HepG2 (cell line): Measurements from ENCODE around the gene ABCB6. TPM values are rescaled to one million over a fixed set of nuclear protein-coding genes. Genes with fewer than 3 reads are reported as not detected.

Experiments
- AKAP8 ChIP-seq: sonication (generic); formaldehyde crosslinking; IDR thresholded peaks from 2 replicates; pipeline ENCODE4 v1.5.1; 2020; ENCODE audit warnings: mild to moderate bottlenecking, missing genetic modification reagents
- CBX1 ChIP-seq: IDR thresholded peaks from one replicate; pipeline ENCODE4 v1.6.1; 2016; ENCODE audit warnings: antibody characterized with exemption, low read depth
- MTF2 ChIP-seq: sonication (generic); formaldehyde crosslinking; IDR thresholded peaks from 2 replicates; pipeline ENCODE4 v1.5.0; 2020; ENCODE audit warnings: missing genetic modification reagents, borderline replicate concordance
- NFE2 ChIP-seq: sonication (generic); formaldehyde crosslinking; IDR thresholded peaks from 2 replicates; pipeline ENCODE4 v1.4.0; 2020; ENCODE audit warnings: missing genetic modification reagents
- PAX8 ChIP-seq: sonication (generic); formaldehyde crosslinking; IDR thresholded peaks from 2 replicates; pipeline ENCODE4 v1.8.0; 2022; ENCODE audit warnings: mild to moderate bottlenecking, missing genetic modification reagents, borderline replicate concordance
- THYN1 ChIP-seq: sonication (generic); formaldehyde crosslinking; IDR thresholded peaks from 2 replicates; pipeline ENCODE4 v1.8.1; 2023; ENCODE audit warnings: low read depth, mild to moderate bottlenecking, moderate library complexity, missing genetic modification reagents, borderline replicate concordance
- ZBTB21 ChIP-seq: sonication (generic); formaldehyde crosslinking; IDR thresholded peaks from 2 replicates; pipeline ENCODE4 v1.4.0; 2020; ENCODE audit warnings: missing genetic modification reagents
- ZKSCAN5 ChIP-seq: sonication (generic); formaldehyde crosslinking; IDR thresholded peaks from 2 replicates; pipeline ENCODE4 v1.5.1; 2020; ENCODE audit warnings: mild to moderate bottlenecking, missing genetic modification reagents
- ZNF12 ChIP-seq: sonication (generic); formaldehyde crosslinking; IDR thresholded peaks from 2 replicates; pipeline ENCODE4 v1.5.0; 2020; ENCODE audit warnings: missing genetic modification reagents
- ZNF337 ChIP-seq: sonication (generic); formaldehyde crosslinking; IDR thresholded peaks from 2 replicates; pipeline ENCODE4 v1.5.1; 2020; ENCODE audit warnings: missing genetic modification reagents, low read depth, mild to moderate bottlenecking, borderline replicate concordance
- ZNF44 ChIP-seq: sonication (generic); formaldehyde crosslinking; IDR thresholded peaks from 2 replicates; pipeline ENCODE4 v1.5.1; 2020; ENCODE audit warnings: mild to moderate bottlenecking, missing genetic modification reagents
- polyA plus RNA-seq, 8 experiments: library from polyadenylated mRNA; depleted of rRNA in 3 of 8; stranded (reverse) in 7 of 8; unstranded in 1 of 8; fragments of >200 nt; fragmentation: Illumina TruSeq in 4 of 8; extraction: Trizol in 4 of 8; gene quantifications; 2 replicates each; pipeline versions ENCODE4 v1.2.1 to v1.2.3, GENCODE V29; 2011 to 2016; ENCODE audit warnings: low read depth in 4 of 8, missing spikeins in 1 of 8, mixed read lengths in 1 of 8; ENCODE audit not compliant: insufficient read depth in 1 of 8
- total RNA-seq, 5 experiments: library from RNA; depleted of rRNA; stranded (reverse); fragments of >200 nt; fragmentation: Illumina TruSeq; extraction: Trizol; gene quantifications; 2 replicates each; pipeline ENCODE4 v1.2.3, GENCODE V29; 2016; ENCODE audit warnings: low read depth in 1 of 5
- TF ChIP-seq, protein P1 (sequence below): sonication (generic); formaldehyde crosslinking; IDR thresholded peaks from 2 replicates; pipeline ENCODE4 v1.5.1; 2020; ENCODE audit warnings: missing genetic modification reagents, mild to moderate bottlenecking, borderline replicate concordance
- TF ChIP-seq, protein P2 (sequence below): sonication (generic); formaldehyde crosslinking; IDR thresholded peaks from one replicate; pipeline ENCODE4 v1.5.1; 2020; ENCODE audit warnings: mild to moderate bottlenecking, missing genetic modification reagents; ENCODE audit errors: not compliant biosample characterization
- TF ChIP-seq, protein P3 (sequence below): IDR thresholded peaks from 2 replicates; pipeline ENCODE4 v1.6.1; 2012; ENCODE audit warnings: low read depth, low read length, improper control_type of control experiment

Gene ABCB6
- total and polyA plus RNA-seq, 2 of the 13 experiments (the other 11 are each of a cell fraction or from before 2014, with no cell fraction given), result 91.1 to 137 TPM

DNA sequence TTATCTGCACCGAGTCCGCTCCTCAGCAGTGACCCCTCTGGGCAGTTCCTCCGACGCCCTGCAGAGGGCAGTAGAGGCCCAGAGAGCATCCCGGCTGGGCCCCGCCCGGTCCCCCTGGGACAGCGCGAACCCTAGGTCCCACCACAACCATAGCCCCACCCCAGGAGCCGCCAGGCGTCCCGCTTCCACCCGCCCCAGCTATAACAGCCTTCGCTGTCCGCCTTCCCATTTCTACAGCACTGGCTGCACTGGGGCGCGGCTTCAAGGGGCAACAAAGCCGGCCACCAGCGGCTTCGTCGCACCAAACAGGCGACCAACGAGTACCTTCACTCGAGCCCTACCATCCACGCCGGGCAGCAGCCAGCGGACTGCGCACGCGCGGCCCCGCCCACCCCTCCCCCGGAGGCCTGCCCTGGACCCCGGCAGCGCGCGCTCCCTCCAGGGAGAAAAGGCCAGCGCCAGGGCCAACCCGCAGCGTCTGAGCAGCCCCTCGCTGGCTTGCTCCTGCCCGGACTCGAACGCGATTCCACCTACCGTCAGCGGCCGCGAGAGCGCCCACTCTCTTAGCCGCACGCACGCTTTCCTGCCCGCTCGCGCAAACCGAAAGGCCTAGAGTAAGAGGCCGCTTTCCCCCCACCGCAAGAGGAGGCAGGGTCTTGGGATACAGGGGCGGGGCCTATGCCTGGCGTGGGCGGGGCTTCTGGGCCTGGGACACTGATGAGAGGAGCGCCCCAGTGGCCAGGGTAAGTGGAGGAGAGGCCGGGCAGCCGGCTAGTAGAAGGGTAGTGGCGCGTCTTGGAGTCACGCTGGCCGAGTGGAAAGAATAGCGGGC, 58.4 kb downstream of the ABCB6 start, which contains the start of gene NHEJ1 (continued):
- TF ChIP-seq ZBTB21 (CRISPR knock-in tag) (peak; percentile 36; the same call in 1 of the 2 replicates), MTF2 (CRISPR knock-in tag) (no peak; the same call in 1 of the 2 replicates), THYN1 (CRISPR knock-in tag) (peak; percentile 97), CBX1 (peak; percentile 30), ZNF337 (peak; percentile 82), AKAP8 (CRISPR knock-in tag) (peak; percentile 68; the same call in 1 of the 2 replicates), ZKSCAN5 (0 out of 2 replicates have a peak, but pooled peaks have one; percentile 73), PAX8 (CRISPR knock-in tag) (no peak), ZNF12 (CRISPR knock-in tag) (no peak; the same call in 1 of the 2 replicates), NFE2 (CRISPR knock-in tag) (no peak), ZNF44 (peak; percentile 87)
- TF ChIP-seq, protein P1, sequence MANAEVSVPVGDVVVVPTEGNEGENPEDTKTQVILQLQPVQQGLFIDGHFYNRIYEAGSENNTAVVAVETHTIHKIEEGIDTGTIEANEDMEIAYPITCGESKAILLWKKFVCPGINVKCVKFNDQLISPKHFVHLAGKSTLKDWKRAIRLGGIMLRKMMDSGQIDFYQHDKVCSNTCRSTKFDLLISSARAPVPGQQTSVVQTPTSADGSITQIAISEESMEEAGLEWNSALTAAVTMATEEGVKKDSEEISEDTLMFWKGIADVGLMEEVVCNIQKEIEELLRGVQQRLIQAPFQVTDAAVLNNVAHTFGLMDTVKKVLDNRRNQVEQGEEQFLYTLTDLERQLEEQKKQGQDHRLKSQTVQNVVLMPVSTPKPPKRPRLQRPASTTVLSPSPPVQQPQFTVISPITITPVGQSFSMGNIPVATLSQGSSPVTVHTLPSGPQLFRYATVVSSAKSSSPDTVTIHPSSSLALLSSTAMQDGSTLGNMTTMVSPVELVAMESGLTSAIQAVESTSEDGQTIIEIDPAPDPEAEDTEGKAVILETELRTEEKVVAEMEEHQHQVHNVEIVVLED, result peak; percentile 67; the same call in 1 of the 2 replicates
- TF ChIP-seq, protein P2, sequence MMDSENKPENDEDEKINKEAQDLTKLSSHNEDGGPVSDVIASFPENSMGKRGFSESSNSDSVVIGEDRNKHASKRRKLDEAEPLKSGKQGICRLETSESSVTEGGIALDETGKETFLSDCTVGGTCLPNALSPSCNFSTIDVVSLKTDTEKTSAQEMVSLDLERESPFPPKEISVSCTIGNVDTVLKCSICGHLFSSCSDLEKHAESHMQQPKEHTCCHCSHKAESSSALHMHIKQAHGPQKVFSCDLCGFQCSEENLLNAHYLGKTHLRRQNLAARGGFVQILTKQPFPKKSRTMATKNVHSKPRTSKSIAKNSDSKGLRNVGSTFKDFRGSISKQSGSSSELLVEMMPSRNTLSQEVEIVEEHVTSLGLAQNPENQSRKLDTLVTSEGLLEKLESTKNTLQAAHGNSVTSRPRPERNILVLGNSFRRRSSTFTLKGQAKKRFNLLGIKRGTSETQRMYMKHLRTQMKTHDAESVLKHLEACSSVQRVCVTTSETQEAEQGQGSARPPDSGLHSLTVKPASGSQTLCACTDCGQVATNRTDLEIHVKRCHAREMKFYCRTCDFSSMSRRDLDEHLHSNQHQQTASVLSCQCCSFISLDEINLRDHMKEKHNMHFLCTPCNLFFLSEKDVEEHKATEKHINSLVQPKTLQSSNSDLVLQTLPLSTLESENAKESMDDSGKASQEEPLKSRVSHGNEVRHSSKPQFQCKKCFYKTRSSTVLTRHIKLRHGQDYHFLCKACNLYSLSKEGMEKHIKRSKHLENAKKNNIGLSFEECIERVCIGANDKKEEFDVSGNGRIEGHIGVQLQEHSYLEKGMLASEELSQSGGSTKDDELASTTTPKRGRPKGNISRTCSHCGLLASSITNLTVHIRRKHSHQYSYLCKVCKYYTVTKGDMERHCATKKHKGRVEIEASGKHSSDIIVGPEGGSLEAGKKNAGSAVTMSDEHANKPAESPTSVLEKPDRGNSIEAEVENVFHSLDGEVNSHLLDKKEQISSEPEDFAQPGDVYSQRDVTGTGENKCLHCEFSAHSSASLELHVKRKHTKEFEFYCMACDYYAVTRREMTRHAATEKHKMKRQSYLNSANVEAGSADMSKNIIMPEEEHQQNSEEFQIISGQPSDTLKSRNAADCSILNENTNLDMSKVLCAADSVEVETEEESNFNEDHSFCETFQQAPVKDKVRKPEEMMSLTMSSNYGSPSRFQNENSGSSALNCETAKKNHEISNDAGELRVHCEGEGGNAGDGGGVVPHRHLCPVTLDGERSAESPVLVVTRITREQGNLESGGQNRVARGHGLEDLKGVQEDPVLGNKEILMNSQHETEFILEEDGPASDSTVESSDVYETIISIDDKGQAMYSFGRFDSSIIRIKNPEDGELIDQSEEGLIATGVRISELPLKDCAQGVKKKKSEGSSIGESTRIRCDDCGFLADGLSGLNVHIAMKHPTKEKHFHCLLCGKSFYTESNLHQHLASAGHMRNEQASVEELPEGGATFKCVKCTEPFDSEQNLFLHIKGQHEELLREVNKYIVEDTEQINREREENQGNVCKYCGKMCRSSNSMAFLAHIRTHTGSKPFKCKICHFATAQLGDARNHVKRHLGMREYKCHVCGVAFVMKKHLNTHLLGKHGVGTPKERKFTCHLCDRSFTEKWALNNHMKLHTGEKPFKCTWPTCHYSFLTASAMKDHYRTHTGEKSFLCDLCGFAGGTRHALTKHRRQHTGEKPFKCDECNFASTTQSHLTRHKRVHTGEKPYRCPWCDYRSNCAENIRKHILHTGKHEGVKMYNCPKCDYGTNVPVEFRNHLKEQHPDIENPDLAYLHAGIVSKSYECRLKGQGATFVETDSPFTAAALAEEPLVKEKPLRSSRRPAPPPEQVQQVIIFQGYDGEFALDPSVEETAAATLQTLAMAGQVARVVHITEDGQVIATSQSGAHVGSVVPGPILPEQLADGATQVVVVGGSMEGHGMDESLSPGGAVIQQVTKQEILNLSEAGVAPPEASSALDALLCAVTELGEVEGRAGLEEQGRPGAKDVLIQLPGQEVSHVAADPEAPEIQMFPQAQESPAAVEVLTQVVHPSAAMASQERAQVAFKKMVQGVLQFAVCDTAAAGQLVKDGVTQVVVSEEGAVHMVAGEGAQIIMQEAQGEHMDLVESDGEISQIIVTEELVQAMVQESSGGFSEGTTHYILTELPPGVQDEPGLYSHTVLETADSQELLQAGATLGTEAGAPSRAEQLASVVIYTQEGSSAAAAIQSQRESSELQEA (CRISPR knock-in tag), result peak; percentile 83
- TF ChIP-seq, protein P3, sequence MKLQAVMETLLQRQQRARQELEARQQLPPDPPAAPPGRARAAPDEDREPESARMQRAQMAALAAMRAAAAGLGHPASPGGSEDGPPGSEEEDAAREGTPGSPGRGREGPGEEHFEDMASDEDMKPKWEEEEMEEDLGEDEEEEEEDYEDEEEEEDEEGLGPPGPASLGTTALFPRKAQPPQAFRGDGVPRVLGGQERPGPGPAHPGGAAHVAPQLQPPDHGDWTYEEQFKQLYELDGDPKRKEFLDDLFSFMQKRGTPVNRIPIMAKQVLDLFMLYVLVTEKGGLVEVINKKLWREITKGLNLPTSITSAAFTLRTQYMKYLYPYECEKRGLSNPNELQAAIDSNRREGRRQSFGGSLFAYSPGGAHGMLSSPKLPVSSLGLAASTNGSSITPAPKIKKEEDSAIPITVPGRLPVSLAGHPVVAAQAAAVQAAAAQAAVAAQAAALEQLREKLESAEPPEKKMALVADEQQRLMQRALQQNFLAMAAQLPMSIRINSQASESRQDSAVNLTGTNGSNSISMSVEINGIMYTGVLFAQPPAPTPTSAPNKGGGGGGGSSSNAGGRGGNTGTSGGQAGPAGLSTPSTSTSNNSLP, result no peak
